GM21737 (cell line): ENCODE data around the gene TTC7B.

Experiments
- ATAC-seq: cut with Tn5 transposase; IDR thresholded peaks from one replicate; pipeline ENCODE4 v1.9.1; 2021; ENCODE audit warnings: mild to moderate bottlenecking, moderate library complexity; ENCODE audit not compliant: unreplicated experiment

The TTC7B gene

GRCh38 chr14:90552465-90553297 is 263.5 kb downstream of the TTC7B start:
- ATAC-seq, result no peak

DNA sequence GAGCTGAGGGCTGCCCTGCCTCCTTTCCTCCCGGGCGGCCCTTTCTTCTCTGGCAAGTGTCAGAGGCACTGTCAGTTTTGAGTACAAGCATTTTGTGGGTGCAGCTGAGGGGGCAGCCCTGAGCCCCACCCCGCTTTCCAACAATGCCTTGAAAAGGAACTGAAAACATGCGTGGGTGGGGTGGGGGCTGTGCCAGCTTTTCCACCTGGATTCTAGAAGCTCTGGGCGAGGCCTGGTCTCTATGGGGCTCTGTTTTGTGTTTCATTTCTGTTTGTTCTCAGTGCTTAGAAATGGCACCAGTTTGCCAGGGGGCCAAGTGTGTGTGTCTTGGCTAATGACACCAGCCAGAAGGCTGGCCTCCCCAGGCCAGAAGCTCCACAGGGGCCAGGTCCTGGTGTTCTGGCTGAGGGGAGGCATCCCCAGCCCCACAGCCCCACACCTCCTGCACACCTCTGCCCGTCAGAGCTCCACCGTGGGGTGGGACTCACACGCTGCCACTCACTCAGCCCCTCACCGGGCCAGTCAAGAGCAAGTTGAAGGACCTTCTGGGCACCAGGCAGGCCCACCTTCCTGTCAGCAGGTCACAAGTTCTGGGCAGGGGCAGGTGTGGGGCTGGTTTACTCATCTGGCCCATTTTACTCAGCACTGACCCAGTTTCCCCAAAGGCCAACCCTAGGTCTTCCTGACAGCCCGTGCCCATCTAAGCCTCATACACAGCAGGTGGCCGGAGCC is 264.3 kb downstream of the TTC7B start:
- ATAC-seq, result no peak

GRCh38 chr14:90551070-90551704 is 265.0 kb downstream of the TTC7B start:
- no peak for ATAC-seq

- no peak for ATAC-seq
Observed at GRCh38 chr14:90549794-90550641, 266.2 kb downstream of the TTC7B start.

DNA sequence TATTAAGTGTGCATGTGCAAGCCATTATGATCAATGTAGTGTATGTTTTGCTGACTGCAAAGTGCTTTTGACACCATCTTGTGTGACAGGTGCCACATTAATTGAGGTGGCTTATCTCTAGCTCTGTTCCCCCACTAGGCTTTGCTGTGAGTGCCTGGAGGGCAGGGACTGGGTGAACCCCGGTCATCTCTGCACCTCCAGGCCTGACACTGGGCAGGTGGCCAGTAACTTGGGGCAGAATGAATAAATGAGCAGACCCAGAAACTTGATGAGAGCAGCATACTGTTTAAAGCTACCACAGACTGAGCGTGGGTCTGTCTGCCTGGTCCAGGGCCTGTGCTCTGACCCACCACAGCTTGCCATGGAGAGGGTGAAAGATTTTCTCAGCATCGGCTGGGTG is 267.8 kb downstream of the TTC7B start:
- no peak for ATAC-seq

DNA sequence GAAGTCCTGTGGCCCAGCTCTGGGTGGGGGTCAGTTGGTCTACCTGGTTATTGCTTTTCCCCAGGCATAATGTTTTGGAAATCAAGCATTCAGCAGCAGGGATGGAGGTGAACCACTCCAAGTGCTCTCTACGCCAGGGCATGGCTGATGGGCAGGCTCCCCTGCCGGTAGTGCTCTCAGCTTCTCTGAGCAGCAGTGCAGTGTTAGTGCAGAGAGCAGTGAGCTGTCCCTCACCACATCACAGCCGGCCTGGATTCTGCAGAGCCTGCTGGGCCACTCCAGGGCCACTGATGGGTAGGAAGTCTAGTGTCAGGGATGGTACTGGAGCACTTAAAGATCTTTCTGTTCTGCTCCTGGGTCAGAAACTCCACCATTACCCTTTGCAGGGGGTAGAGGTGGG is 268.3 kb downstream of the TTC7B start:
- ATAC-seq, result no peak

DNA sequence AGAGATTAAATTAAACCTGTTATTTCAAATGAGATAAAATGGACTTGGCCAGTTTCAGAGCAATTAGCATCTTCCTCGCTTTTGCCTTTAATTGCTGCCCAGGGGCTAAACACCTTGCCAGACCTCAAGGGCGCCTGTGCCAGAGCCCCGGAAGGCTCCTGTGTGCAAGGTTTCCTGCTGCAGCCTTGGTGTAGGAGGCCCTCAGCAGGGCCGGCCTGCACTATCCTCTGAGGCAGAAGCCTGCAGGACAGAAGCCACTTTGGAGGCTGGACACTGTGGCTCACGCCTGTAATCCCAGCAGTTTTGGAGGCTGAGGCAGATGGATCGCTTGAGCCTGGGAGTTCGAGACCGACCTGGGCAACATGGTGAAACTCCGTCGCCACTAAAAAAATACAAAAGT is 269.0 kb downstream of the TTC7B start:
- no peak for ATAC-seq

DNA sequence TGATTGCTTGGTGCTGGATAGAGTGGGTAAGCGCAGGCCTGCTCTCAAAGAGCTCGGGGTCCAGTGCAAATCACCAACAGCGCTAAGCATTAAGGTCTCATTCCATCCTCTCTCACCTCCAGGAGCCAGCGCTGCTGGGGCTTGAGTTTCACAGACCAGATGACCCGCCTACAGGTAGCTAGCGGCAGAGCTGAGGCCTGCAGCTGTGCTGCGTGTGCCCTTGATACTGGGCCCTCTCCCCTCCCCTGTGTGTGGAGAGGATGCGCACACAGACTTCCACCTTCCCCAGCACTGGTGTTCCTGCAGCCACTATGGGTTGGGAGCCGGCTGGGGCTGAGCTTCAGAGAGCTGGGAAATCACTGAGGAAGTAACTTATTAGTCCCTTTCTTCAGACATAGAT is 269.5 kb downstream of the TTC7B start:
- ATAC-seq, result no peak

DNA sequence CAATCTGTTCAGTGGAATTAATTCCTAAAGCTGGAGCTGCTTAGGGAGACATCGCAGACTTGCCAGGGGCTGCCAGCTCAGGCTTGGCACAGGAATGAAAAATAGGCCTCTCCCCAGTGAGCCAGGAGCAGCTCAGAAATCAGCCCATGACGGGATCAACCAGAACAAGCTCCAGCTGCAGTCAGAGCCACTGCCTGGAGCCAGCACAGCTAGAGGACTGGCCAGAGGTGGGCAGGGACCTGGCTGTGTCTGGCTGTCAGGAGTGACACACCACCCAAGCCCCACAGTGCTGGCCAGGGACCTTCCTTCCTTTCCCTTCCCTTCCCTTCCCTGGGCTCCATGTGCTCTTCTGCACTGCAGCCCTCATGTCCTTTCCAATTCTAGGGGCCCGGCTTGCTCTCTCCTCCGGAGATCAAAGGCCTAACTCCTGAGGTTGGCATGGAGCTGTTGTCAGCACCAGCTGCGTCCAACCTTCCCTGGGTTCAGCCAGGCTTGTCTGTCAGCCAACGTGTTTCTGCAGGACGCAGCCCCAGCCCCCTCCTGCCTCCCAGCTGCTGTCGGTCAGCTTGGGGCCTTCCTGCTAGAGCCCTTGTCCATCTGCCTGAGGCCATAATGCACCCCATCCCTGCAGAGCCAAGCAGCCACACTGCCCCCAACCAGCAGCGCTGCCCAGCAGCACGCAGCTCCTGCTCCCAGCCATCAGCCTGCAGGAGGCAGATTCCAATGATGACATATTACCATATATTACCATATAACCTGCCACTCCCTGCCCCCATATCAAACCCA is 270.1 kb downstream of the TTC7B start:
- ATAC-seq, result no peak

DNA sequence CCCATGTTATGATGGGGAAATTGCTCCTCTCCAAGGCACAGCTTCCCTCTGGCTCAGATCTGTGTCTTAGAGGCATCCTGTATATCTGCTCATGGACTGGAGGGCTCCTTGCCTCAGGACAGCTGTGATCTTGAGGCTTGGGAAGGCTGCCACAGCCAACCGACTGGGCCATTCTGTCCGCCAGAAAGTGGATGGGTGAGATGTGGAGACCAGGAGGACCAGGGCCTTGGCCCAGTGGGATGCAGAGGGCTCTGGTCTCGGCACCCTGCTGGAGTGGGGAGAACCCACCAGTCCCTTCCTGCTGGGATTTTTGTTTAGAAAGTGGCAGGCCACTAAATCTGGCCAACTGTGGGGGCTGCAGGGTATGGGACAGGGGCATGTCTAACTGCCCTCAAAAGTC is 270.8 kb downstream of the TTC7B start:
- no peak for ATAC-seq

DNA sequence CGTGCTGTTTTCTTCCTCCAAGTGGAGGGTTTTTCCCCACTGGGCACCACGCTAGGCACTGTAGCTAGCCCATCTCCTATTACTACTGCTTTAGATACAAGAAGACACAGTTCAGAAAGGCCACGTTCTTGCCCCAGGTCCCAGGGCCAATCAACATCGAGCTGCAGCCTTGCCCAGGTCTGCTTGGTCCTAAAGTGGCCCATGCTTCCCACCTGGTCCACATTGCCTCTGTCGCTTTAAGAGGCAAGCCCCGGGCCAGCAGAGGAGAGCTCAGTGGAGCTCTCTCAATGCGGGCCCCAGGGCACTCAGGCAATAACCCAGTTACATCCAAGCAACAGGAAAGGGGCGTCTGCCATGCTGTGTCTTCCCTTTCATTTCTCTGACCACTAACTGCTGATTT is 271.3 kb downstream of the TTC7B start:
- ATAC-seq, result no peak

- no peak for ATAC-seq
Observed at GRCh38 chr14:90544566-90544965, 271.7 kb downstream of the TTC7B start.

- ATAC-seq, result no peak
Observed at GRCh38 chr14:90543876-90544275, 272.4 kb downstream of the TTC7B start.

- ATAC-seq, result no peak
Observed at GRCh38 chr14:90541076-90541634, 275.1 kb downstream of the TTC7B start.

GRCh38 chr14:90540437-90540836 is 275.8 kb downstream of the TTC7B start:
- no peak for ATAC-seq

GRCh38 chr14:90539996-90540395 is 276.2 kb downstream of the TTC7B start:
- ATAC-seq, result no peak

DNA sequence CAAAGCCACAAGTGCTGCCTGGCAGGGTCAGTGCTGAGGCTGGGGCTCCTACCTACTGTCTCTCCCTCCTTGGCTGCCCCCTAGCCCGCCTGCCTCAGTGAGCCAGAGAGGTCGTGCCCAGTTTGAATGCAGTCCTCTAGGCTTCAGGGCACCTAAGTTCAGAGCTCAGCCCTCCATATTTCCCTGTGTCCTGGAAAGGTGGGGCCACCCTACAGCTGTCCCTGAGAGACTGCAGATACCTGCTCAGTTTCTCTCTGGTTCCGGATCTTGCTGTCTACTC is 276.8 kb downstream of the TTC7B start:
- ATAC-seq, result no peak

GRCh38 chr14:90538716-90539495 is 277.3 kb downstream of the TTC7B start:
- ATAC-seq, result no peak

GRCh38 chr14:90538095-90538494 is 278.1 kb downstream of the TTC7B start:
- ATAC-seq, result no peak
